ENCODE results near the gene PNPLA1. TPM values are rescaled to one million over a fixed set of nuclear protein-coding genes. Genes with fewer than 3 reads are reported as not detected.
A peak's percentile ranks its signal among the peaks of the same experiment; 100 is the strongest.

The PNPLA1 gene
- total RNA-seq, 1 donor from 2014 or later: not detected

DNA sequence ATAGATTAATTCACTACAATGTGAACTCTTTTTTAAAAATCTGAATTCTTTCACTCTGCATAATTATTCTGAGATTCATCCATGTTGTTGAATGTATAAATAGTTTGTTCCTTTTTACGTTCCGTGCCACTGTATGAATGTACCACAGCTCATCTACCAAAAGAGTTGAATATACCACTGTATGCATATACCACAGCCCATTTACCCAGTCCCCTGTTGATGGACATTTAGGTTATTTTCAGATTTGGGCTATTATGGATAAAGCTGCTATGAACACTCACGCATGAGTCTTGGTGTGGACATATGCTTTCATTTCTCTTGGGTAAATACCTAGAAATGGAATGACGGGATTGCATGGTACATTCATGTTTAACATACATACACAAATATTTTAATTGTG, 28.2 kb downstream of the PNPLA1 start:
- H3K27ac ChIP-seq: no peak overlapping the region
- no peak for TF ChIP-seq CTCF (IDR thresholded peaks at IDR 0.05)
- no peak overlapping the region for H3K4me3 ChIP-seq
- intact Hi-C loops (cut with DNase I): no loop called here
- H3K36me3 ChIP-seq: no peaks in the 10 kb centered on the region
- H3K27me3 ChIP-seq: no peaks in the 10 kb centered on the region
- no peak for DNase-seq (ENCODE audit: low spot score in 2 of 2)
- no peaks in the 10 kb centered on the region for H3K9me3 ChIP-seq
- peaks cover 12 to 13% of the 10 kb centered on the region in 2 donors for H3K4me1 ChIP-seq

DNA sequence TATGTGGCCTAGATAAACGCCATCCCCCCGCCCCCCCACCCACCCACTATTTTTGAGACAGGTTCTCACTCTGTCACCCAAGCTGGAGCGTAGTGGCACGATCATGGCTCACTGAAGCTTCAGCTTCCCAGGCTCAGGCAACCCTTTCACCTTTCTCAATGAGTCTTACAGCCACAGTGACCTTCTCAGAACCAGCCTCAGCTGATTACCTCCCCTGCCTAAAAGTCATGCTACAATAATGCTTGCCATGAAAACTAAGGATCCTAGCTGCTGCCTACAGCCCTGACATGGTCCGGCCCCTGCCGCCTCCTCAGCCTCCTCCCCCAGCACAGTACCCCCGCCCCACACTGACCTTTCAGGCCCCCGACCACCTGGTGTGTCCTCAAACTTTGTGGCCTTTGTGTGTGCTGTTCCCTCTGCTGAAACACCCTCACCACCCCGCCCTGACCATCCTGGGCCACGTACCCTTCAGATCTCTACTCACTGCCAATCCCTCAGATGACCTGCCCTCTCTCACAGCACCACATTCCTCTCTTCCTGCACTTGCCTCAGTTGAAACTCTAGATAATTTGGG, 31.3 kb downstream of the PNPLA1 start:
- TF ChIP-seq CTCF (IDR thresholded peaks at IDR 0.05): no peak
- intact Hi-C loops (cut with DNase I): no loop called here
- H3K27ac ChIP-seq: peak overlapping the region in 1 of 2 donors; percentile 62

GRCh38 chr6:36301781-36302180, 31.9 kb downstream of the PNPLA1 start:
- no peak overlapping the region for H3K4me3 ChIP-seq
- H3K36me3 ChIP-seq: no peaks in the 10 kb centered on the region
- intact Hi-C loops (cut with DNase I): loop anchor here (1.0 kb wide), 1 partner anchor 59 kb away; no protein-coding TSS in a partner anchor
- peaks cover 12 to 13% of the 10 kb centered on the region in 2 donors for H3K4me1 ChIP-seq
- H3K9me3 ChIP-seq: no peaks in the 10 kb centered on the region
- peak overlapping the region; percentile 30 to 62 for H3K27ac ChIP-seq
- H3K27me3 ChIP-seq: no peaks in the 10 kb centered on the region
- no peak for DNase-seq (ENCODE audit: low spot score in 2 of 2)
- TF ChIP-seq CTCF (IDR thresholded peaks at IDR 0.05): no peak

More for the DNA sequence above, 31.3 kb downstream of the PNPLA1 start:
- Histone ChIP-seq H3K4me3 (no peak overlapping the region), H3K9me3 (no peaks in the 10 kb centered on the region), H3K36me3 (no peaks in the 10 kb centered on the region), H3K4me1 (peaks cover 12 to 13% of the 10 kb centered on the region in 2 donors), H3K27me3 (no peaks in the 10 kb centered on the region)
- no peak for DNase-seq (ENCODE audit: low spot score in 2 of 2)

DNA sequence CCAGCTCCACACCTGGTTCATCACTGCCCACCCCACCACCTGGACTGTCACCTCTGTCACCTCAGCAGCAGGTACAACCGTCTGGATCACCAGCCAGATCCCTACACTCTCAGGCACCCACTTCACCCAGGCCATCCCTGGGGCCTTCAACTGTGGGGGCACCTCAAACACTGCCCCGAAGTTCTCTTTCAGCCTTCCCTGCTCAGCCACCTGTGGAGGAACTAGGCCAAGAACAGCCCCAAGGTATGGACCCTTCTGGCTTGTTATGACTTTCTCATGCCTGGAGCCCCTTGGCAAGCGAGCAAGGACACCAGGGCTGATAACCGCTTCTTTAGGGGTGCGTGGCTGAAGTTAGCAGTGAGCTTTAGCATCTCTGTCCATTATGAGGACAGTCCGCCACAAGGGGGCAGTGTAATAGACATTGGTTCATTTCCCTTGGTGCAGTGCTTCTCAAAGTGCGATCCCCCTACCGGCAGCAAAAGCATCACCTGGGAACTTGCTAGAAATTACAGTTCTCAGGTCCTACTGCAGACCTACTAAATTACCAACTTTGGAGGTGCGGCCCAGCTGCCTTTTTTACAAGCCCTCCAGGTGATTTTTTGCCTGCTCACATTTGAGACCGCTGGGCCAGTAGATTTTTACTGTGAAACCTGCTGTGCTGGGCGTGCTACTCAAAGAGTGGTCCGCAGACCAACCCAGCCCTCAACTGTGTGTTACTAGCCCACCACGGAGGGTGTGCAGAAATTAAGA, 32.5 kb downstream of the PNPLA1 start:
- intact Hi-C loops (cut with DNase I): loop anchor here (1.0 kb wide), 1 partner anchor 58 kb away; no protein-coding TSS in a partner anchor
- Histone ChIP-seq H3K27me3 (no peaks in the 10 kb centered on the region), H3K4me1 (peaks cover 12 to 13% of the 10 kb centered on the region in 2 donors), H3K36me3 (no peaks in the 10 kb centered on the region), H3K4me3 (no peak overlapping the region), H3K9me3 (no peaks in the 10 kb centered on the region), H3K27ac (peak overlapping the region; percentile 30 to 62)
- DNase-seq (ENCODE audit: low spot score in 2 of 2): peak; percentile 33 to 93
- TF ChIP-seq CTCF (IDR thresholded peaks at IDR 0.05): peak; percentile 73 to 84 (median 82)

- H3K4me3 ChIP-seq: no peak overlapping the region
- no peaks in the 10 kb centered on the region for H3K36me3 ChIP-seq
- H3K27ac ChIP-seq: no peak overlapping the region
- no peaks in the 10 kb centered on the region for H3K27me3 ChIP-seq
- no peaks in the 10 kb centered on the region for H3K9me3 ChIP-seq
- TF ChIP-seq CTCF (IDR thresholded peaks at IDR 0.05): no peak
- no peak for DNase-seq (ENCODE audit: low spot score in 2 of 2)
- peaks cover 12 to 13% of the 10 kb centered on the region in 2 donors for H3K4me1 ChIP-seq
- intact Hi-C loops (cut with DNase I): no loop called here
These were observed 36.0 kb downstream of the PNPLA1 start for GRCh38 chr6:36305885-36306284.
